ENCODE measurements around the gene PROSER1. TPM values are rescaled to one million over a fixed set of nuclear protein-coding genes. Genes with fewer than 3 reads are reported as not detected.

Gene PROSER1
- total and polyA plus RNA-seq, 2 of the 4 experiments (the other 2 are of a cell fraction): 2.0 to 13.4 TPM

DNA sequence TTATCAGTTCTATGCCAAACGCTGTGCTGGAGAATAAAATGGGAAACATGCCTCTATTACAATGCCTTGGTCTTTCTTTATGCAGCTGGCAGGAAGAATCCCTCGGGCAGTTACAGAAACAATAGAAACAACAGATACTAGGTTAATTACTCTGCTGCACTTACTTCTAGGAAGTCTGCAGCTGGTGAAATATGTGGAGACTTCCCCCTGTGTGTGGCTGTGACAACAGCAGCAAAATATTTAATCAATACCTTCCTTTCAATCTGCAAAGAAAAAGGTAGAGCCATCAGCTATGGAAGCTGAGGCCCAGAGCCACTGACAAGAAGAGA, 57.2 kb downstream of the PROSER1 start:
- H3K4ac ChIP-seq (ENCODE audit: low read depth, low read length): no peak overlapping the region
- no peaks in the 10 kb centered on the region for H3K9me1 ChIP-seq (ENCODE audit: insufficient read depth, low read length)
- H3K27me3 ChIP-seq (ENCODE audit: control insufficient read depth, insufficient read depth, low read length): no peaks in the 10 kb centered on the region; the same call in 1 of the 2 replicates
- H2AK5ac ChIP-seq (ENCODE audit: low read depth, low read length): no peak overlapping the region
- ChIA-PET CTCF (no interaction called here), POLR2A (ENCODE audit: unreplicated experiment) (no interaction called here)
- no CpG with 5 or more reads among the region's 2 CpGs for WGBS, 2 experiments (ENCODE audit: extremely low coverage in 2 of 2, insufficient read length in 1 of 2)
- H3K27ac ChIP-seq (ENCODE audit: insufficient read depth, low read length): no peak overlapping the region
- H3K9ac ChIP-seq (ENCODE audit: low read depth, low read length): no peak overlapping the region
- H4K20me1 ChIP-seq (ENCODE audit: insufficient read depth, low read length): no peaks in the 10 kb centered on the region
- H2BK120ac ChIP-seq (ENCODE audit: low read depth, low read length): no peak overlapping the region
- no TSS peak for BruUV-seq (replicated peaks)
- no peak overlapping the region for H3K4me3 ChIP-seq (ENCODE audit: insufficient read depth, low read depth, low read length)
- H4K8ac ChIP-seq (ENCODE audit: low read depth in 2 of 2, low read length in 2 of 2): no peak overlapping the region
- no peak overlapping the region for H3K4me2 ChIP-seq (ENCODE audit: low read depth, low read length)
- no peak overlapping the region for H4K5ac ChIP-seq (ENCODE audit: low read depth, low read length)
- no peak overlapping the region for H3K14ac ChIP-seq (replicated peaks; ENCODE audit: low read depth, low read length)
- no peak overlapping the region for H2AK9ac ChIP-seq (replicated peaks; ENCODE audit: low read depth, low read length, poor library complexity)
- H3K23ac ChIP-seq (ENCODE audit: low read depth, low read length): no peak overlapping the region
- TF ChIP-seq SMC3 (IDR thresholded peaks at IDR 0.05; ENCODE audit: low read depth, low read length) (no peak), CEBPB (IDR thresholded peaks at IDR 0.05; ENCODE audit: low read depth, low read length) (no peak), RCOR1 (IDR thresholded peaks at IDR 0.05; ENCODE audit: insufficient replicate concordance, low read length) (no peak), BHLHE40 (IDR thresholded peaks at IDR 0.05; ENCODE audit: low read depth, low read length) (no peak), FOS (IDR thresholded peaks at IDR 0.05; ENCODE audit: low read depth, low read length) (no peak), CHD1 (IDR thresholded peaks at IDR 0.05; ENCODE audit: low read depth, low read length) (no peak), MAZ (IDR thresholded peaks at IDR 0.05; ENCODE audit: borderline replicate concordance, low read depth, low read length) (no peak), POLR2A (IDR thresholded peaks at IDR 0.05; ENCODE audit: low read depth, low read length) (no peak), MXI1 (IDR thresholded peaks at IDR 0.05; ENCODE audit: borderline replicate concordance, low read depth, low read length) (no peak), NFE2L2 (IDR thresholded peaks at IDR 0.05; ENCODE audit: low read depth, low read length) (no peak), RFX5 (IDR thresholded peaks at IDR 0.05; ENCODE audit: low read depth, low read length) (no peak), RAD21 (IDR thresholded peaks at IDR 0.05; ENCODE audit: low read length) (no peak), MAFK (IDR thresholded peaks at IDR 0.05; ENCODE audit: low read depth, low read length) (no peak)
- TF ChIP-seq, protein P1, sequence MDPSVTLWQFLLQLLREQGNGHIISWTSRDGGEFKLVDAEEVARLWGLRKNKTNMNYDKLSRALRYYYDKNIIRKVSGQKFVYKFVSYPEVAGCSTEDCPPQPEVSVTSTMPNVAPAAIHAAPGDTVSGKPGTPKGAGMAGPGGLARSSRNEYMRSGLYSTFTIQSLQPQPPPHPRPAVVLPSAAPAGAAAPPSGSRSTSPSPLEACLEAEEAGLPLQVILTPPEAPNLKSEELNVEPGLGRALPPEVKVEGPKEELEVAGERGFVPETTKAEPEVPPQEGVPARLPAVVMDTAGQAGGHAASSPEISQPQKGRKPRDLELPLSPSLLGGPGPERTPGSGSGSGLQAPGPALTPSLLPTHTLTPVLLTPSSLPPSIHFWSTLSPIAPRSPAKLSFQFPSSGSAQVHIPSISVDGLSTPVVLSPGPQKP (IDR thresholded peaks at IDR 0.05; ENCODE audit: borderline replicate concordance, low read depth, low read length): no peak
- TF ChIP-seq, protein P2, sequence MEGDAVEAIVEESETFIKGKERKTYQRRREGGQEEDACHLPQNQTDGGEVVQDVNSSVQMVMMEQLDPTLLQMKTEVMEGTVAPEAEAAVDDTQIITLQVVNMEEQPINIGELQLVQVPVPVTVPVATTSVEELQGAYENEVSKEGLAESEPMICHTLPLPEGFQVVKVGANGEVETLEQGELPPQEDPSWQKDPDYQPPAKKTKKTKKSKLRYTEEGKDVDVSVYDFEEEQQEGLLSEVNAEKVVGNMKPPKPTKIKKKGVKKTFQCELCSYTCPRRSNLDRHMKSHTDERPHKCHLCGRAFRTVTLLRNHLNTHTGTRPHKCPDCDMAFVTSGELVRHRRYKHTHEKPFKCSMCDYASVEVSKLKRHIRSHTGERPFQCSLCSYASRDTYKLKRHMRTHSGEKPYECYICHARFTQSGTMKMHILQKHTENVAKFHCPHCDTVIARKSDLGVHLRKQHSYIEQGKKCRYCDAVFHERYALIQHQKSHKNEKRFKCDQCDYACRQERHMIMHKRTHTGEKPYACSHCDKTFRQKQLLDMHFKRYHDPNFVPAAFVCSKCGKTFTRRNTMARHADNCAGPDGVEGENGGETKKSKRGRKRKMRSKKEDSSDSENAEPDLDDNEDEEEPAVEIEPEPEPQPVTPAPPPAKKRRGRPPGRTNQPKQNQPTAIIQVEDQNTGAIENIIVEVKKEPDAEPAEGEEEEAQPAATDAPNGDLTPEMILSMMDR (conservative IDR thresholded peaks at IDR 0.05; ENCODE audit: low read depth, low read length): no peak
- TF ChIP-seq, protein P3, sequence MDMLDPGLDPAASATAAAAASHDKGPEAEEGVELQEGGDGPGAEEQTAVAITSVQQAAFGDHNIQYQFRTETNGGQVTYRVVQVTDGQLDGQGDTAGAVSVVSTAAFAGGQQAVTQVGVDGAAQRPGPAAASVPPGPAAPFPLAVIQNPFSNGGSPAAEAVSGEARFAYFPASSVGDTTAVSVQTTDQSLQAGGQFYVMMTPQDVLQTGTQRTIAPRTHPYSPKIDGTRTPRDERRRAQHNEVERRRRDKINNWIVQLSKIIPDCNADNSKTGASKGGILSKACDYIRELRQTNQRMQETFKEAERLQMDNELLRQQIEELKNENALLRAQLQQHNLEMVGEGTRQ (IDR thresholded peaks at IDR 0.05; ENCODE audit: low read depth, low read length): no peak
- no peaks in the 10 kb centered on the region for H3K79me1 ChIP-seq (ENCODE audit: low read depth in 1 of 2, low read length in 2 of 2)
- dilution Hi-C loops (cut with HindIII; ENCODE audit: low sequenced_read_pairs, unreplicated experiment): no loop called here
- no peak overlapping the region for H2BK5ac ChIP-seq (ENCODE audit: low read depth, low read length, poor library complexity, severe bottlenecking)
- H2AFZ ChIP-seq (replicated peaks; ENCODE audit: low read length, poor library complexity): no peak overlapping the region
- H3K4me1 ChIP-seq (ENCODE audit: control insufficient read depth, insufficient read depth, low read length): no peaks in the 10 kb centered on the region
- H3K18ac ChIP-seq (ENCODE audit: low read depth, low read length): no peak overlapping the region
- H3K9me3 ChIP-seq (ENCODE audit: control insufficient read depth, insufficient read depth, low read length): no peaks in the 10 kb centered on the region
- intact Hi-C loops (cut with micrococcal nuclease): no loop called here
- ATAC-seq (ENCODE audit: low read depth) (no peak), DNase-seq (no peak)
- in situ Hi-C loops (cut with MboI; ENCODE audit: low sequenced_read_pairs): no loop called here
- no peaks in the 10 kb centered on the region for H3K36me3 ChIP-seq (ENCODE audit: control insufficient read depth, insufficient read depth, low read length)
- no peak overlapping the region for H2BK20ac ChIP-seq (ENCODE audit: low read depth, low read length)
- H3K56ac ChIP-seq (ENCODE audit: extremely low read depth, insufficient read depth, low read length): no peak overlapping the region
- H2BK15ac ChIP-seq (ENCODE audit: low read depth, low read length): no peak overlapping the region
- no peak overlapping the region for H4K91ac ChIP-seq (ENCODE audit: insufficient read depth, low read depth, low read length)
